Sigmoid colon (tissue), 7 donors: ENCODE measurements around the gene PUDP. TPM values are rescaled to one million over a fixed set of nuclear protein-coding genes. Genes with fewer than 3 reads are reported as not detected.

Source experiments
- DNase-seq: peaks from one replicate; pipeline ENCODE4 v3.0.0-alpha.2; 2019
- H3K27ac ChIP-seq, 4 donors: fragments of 200-600 bp; sonication (generic); one replicate each; pipeline ENCODE4 v1.5.1; 2016 to 2019; ENCODE audit warnings: mild to moderate bottlenecking in 1 of 4
- H3K27me3 ChIP-seq, 3 donors: fragments of 200-600 bp; sonication (generic); one replicate each; pipeline ENCODE4 v1.5.1; 2019; ENCODE audit warnings: mild to moderate bottlenecking in 1 of 3
- H3K36me3 ChIP-seq, 4 donors: fragments of 200-600 bp; sonication (generic); one replicate each; pipeline ENCODE4 v1.5.1; 2016 to 2019
- H3K4me1 ChIP-seq, 4 donors: fragments of 200-600 bp; sonication (generic); one replicate each; pipeline ENCODE4 v1.5.1; 2017 to 2019
- H3K4me3 ChIP-seq, 4 donors: fragments of 200-600 bp; sonication (generic); one replicate each; pipeline ENCODE4 v1.5.1; 2017 to 2019; ENCODE audit warnings: mild to moderate bottlenecking in 2 of 4, moderate library complexity in 1 of 4
- H3K9me3 ChIP-seq, 4 donors: fragments of 200-600 bp in 3 of 4; sonication (generic) in 3 of 4; one replicate each; pipeline versions ENCODE4 v1.5.1 to v1.6.1; 2013 to 2019
- EP300 ChIP-seq, 4 donors: sonication (generic); formaldehyde crosslinking; IDR thresholded peaks; one replicate each; pipeline ENCODE4 v1.6.1; 2017; ENCODE audit warnings: antibody characterized with exemption in 4 of 4
- POLR2A ChIP-seq, 2 donors: fragments of 450-650 bp; IDR thresholded peaks; one replicate each; pipeline ENCODE4 v1.6.1; 2016; ENCODE audit warnings: antibody characterized with exemption in 2 of 2, mild to moderate bottlenecking in 2 of 2, moderate library complexity in 2 of 2
- POLR2AphosphoS5 ChIP-seq, 4 donors: sonication (generic); formaldehyde crosslinking; IDR thresholded peaks; one replicate each; pipeline ENCODE4 v1.6.1; 2017; ENCODE audit warnings: antibody characterized with exemption in 4 of 4
- WGBS, 2 donors: extraction: QIAGEN DNeasy Blood & Tissue Kit; methylation state at CpG; one replicate each; pipeline ENCODE4 v1.1.7; 2013; 5-methylcytosine and 5-hydroxymethylcytosine counted together
- intact Hi-C: fragments of 100-400 bp; cut with DNase I; formaldehyde crosslinking; loops from one replicate; pipeline ENCODE4 v1.15.1; 2023
- polyA plus RNA-seq, 3 donors: library from polyadenylated mRNA; stranded (reverse); fragments of 200-250 nt; gene quantifications; one replicate each; pipeline ENCODE4 v1.2.3, GENCODE V29; 2013
- total RNA-seq, 4 donors: library from RNA; depleted of rRNA; stranded (reverse); fragments of >200 nt; gene quantifications; one replicate each; pipeline ENCODE4 v1.1.0, GENCODE V29; 2016
- TF ChIP-seq, protein P1 (sequence below), 4 experiments: fragments of 450-650 bp in 3 of 4; fragments of 200-600 bp in 1 of 4; IDR thresholded peaks; one replicate each; pipeline ENCODE4 v1.5.1; 2016 to 2019; ENCODE audit warnings: antibody characterized with exemption in 4 of 4, mild to moderate bottlenecking in 3 of 4, moderate library complexity in 2 of 4
- donor health status: healthy with polysubstance abuse.
- donor health status: Bipolar disorder and iron deficiency.
- donor health status: healthy.

PUDP gene
- total and polyA plus RNA-seq, 7 donors: 6.9 to 29.4 (median 17.2) TPM

DNA sequence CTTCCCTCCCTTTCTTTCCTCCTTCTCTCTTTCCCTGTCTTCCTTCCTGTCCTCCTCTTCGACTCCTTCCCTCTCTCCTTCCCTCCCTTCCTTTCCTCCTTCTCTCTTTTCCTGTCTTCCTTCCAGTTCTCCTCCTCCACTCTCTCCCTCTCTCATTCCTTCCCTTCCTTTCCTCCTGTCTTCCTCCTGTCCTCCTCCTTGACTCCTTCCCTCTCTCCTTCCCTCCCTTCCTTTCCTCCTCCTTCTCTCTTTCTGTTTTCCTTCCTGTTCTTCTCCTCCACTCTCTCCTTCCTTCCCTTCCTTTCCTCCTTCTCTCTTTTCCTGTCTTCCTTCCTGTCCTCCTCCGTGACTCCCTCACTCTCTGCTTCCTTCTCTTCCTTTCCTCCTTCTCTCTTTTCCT is 5.3 kb upstream of the PUDP start:
- 78 to 86% methylated on average over 2 of the region's 2 CpGs for WGBS, 2 donors
- intact Hi-C loops: no loop called here
- Histone ChIP-seq H3K27me3 (no peaks in the 10 kb centered on the region), H3K4me1 (no peaks in the 10 kb centered on the region), H3K9me3 (no peaks in the 10 kb centered on the region), H3K36me3 (no peaks in the 10 kb centered on the region), H3K27ac (no peak overlapping the region), H3K4me3 (no peak overlapping the region)
- no peak for DNase-seq
- TF ChIP-seq POLR2AphosphoS5 (IDR thresholded peaks at IDR 0.05) (no peak), POLR2A (IDR thresholded peaks at IDR 0.05) (no peak), EP300 (IDR thresholded peaks at IDR 0.05) (no peak)
- TF ChIP-seq, protein P1, sequence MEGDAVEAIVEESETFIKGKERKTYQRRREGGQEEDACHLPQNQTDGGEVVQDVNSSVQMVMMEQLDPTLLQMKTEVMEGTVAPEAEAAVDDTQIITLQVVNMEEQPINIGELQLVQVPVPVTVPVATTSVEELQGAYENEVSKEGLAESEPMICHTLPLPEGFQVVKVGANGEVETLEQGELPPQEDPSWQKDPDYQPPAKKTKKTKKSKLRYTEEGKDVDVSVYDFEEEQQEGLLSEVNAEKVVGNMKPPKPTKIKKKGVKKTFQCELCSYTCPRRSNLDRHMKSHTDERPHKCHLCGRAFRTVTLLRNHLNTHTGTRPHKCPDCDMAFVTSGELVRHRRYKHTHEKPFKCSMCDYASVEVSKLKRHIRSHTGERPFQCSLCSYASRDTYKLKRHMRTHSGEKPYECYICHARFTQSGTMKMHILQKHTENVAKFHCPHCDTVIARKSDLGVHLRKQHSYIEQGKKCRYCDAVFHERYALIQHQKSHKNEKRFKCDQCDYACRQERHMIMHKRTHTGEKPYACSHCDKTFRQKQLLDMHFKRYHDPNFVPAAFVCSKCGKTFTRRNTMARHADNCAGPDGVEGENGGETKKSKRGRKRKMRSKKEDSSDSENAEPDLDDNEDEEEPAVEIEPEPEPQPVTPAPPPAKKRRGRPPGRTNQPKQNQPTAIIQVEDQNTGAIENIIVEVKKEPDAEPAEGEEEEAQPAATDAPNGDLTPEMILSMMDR (IDR thresholded peaks at IDR 0.05): no peak

DNA sequence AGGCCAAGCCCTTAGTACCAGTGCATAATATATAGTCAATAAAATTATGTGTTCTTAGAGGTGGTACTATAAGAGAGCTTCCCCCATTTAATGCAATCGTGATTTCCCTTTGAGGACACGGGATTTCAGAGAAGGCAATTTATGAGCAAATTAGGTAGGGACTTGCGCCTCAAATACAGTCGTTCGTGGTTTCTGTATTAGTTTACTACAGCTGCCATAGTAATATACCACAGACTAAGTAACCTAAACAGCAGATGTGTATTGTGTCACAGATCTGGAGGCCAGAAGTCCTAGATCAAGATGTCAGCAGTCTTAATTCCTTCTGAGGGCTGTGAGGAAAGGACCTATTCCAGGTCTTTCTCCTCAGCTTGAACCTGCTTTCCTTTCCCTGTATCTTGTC is 1.5 kb upstream of the PUDP start:
- WGBS, 2 donors: 48 to 66% methylated on average over 5 of the region's 5 CpGs
- no peaks in the 10 kb centered on the region for H3K36me3 ChIP-seq
- H3K27me3 ChIP-seq: no peaks in the 10 kb centered on the region
- no peak for TF ChIP-seq EP300 (IDR thresholded peaks at IDR 0.05)
- TF ChIP-seq POLR2AphosphoS5 (IDR thresholded peaks at IDR 0.05): no peak
- TF ChIP-seq, protein P1 (IDR thresholded peaks at IDR 0.05): no peak
- TF ChIP-seq POLR2A (IDR thresholded peaks at IDR 0.05): no peak
- no peak overlapping the region for H3K27ac ChIP-seq
- no peak overlapping the region for H3K4me3 ChIP-seq
- intact Hi-C loops: no loop called here
- DNase-seq: no peak
- no peaks in the 10 kb centered on the region for H3K9me3 ChIP-seq
- H3K4me1 ChIP-seq: peaks cover 0 to 7% (median 0%) of the 10 kb centered on the region in 4 donors

DNA sequence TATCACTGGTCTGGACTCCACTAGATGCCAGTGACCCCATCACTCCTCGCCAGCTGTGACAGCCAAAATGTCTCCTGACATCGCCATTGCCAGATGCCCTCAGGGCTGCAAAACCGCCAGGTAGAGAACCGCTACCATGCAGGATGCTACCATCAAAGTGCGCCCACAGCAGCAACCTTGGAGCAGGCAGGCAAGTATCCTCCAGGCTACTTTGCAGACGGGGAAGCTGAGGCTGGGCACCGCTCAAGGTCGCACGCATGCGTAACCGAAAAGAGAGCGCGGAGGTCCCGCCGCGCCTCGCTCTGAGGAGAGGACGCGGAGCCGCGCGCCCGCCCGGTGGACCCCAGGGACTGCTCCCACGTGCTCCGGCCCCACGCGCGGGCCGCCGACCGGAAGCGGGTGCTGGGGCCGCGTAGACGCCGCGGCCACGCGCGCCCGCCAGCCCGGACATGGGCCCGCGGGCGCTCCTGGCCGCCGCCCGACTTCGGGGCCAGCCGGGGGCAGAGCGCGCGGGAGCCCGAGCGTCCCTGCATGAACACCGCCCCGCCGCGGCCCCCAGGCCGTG is 458 bp downstream of the PUDP start, which contains the start of gene STS:
Gene STS, plus strand, starts transcription at position 300 of the 565 bp plus-strand sequence. CDS start 105,488 bp downstream, outside the sequence.
- Histone ChIP-seq H3K9me3 (no peaks in the 10 kb centered on the region), H3K27ac (peak within 1 kb of the TSS; percentile 87 to 90 (median 89)), H3K36me3 (no peaks in the 10 kb centered on the region), H3K4me3 (peak within 1 kb of the TSS; percentile 70 to 78 (median 74)), H3K27me3 (no peaks in the 10 kb centered on the region), H3K4me1 (peaks cover 0 to 7% (median 0%) of the 10 kb centered on the region in 4 donors)
- TF ChIP-seq EP300 (IDR thresholded peaks at IDR 0.05): no peak
- no peak for TF ChIP-seq POLR2A (IDR thresholded peaks at IDR 0.05)
- TF ChIP-seq POLR2AphosphoS5 (IDR thresholded peaks at IDR 0.05): no peak
- TF ChIP-seq, protein P1 (IDR thresholded peaks at IDR 0.05): no peak
- WGBS, 2 donors: 0% methylated on average over 61 of the region's 61 CpGs
- intact Hi-C loops: no loop called here
- peak; percentile 74 for DNase-seq

DNA sequence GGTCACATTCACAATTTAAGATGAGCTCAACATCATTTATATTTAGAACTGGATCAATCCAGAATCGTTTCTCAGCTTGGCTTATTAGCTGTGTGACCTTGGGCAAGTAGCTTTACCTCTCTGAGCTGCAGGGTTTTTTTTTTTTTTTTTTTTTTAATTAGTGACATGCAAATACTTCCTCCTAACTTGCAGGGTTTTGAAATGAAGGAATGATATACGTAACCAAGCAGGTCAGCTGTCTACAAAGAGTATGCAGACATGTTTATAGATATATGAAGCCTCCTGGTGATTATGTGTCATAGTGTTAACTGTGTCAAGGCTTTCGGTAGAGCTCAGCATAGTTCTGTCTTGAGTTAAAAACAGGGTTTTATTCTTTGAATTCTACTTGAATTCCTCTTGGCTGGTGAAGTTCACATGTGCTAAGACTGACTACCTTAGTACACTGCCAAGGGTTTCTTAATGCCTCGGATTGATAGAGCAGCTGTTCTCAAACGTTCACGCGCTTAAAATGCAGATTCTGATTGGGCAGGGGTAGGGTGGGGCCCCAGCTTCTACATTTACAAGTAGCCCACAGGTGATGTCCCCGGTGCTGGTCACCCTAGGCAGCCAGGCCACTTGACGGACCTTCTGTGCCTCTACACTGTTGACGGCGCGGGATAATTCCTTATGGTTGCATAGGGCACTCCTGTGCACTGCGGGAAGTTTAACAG is 1.1 kb downstream of the PUDP start:
- Histone ChIP-seq H3K4me3 (peak overlapping the region; percentile 70 to 78 (median 74)), H3K27ac (peak overlapping the region; percentile 87 to 90 (median 89)), H3K9me3 (no peaks in the 10 kb centered on the region), H3K4me1 (peaks cover 0 to 7% (median 0%) of the 10 kb centered on the region in 4 donors), H3K27me3 (no peaks in the 10 kb centered on the region), H3K36me3 (no peaks in the 10 kb centered on the region)
- 10 to 20% methylated on average over 13 of the region's 13 CpGs for WGBS, 2 donors
- intact Hi-C loops: no loop called here
- TF ChIP-seq, protein P1 (IDR thresholded peaks at IDR 0.05): no peak
- TF ChIP-seq EP300 (IDR thresholded peaks at IDR 0.05) (no peak), POLR2A (IDR thresholded peaks at IDR 0.05) (no peak), POLR2AphosphoS5 (IDR thresholded peaks at IDR 0.05) (no peak)
- DNase-seq: peak; percentile 69
